GM12875 (cell line): Measurements from ENCODE around the gene MYLK4.

ENCODE experiments used
- H3K4me3 ChIP-seq: one replicate; pipeline ENCODE4 v1.5.1; 2011; ENCODE audit warnings: low read depth, low read length, control low read depth
- CTCF ChIP-seq: IDR thresholded peaks from 2 replicates; pipeline ENCODE4 v1.5.1; 2011; ENCODE audit warnings: low read depth, mild to moderate bottlenecking, control low read depth, inconsistent platforms, low read length, moderate library complexity, borderline replicate concordance; ENCODE audit not compliant: insufficient read depth

Gene MYLK4

DNA sequence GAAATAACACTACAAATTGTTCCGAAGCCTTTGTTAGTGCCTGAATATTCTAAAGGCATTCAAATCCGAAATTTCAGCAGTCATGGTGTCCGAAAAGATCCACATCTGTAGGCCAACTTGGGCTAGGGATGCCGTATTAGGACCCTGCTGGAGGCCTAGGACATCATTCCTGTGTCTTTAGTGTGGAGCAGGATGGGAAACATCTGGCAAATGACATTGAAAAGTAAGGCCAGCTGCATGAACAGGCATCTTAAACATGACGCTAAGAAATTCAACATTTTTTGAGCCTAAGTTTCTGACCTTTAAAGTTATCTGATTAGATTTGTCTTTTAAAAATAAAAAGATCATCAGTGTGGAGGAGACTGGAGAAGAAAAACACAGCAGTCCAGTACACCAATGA is 91.3 kb downstream of the MYLK4 start:
- H3K4me3 ChIP-seq = no peak overlapping the region
- TF ChIP-seq CTCF = no peak

DNA sequence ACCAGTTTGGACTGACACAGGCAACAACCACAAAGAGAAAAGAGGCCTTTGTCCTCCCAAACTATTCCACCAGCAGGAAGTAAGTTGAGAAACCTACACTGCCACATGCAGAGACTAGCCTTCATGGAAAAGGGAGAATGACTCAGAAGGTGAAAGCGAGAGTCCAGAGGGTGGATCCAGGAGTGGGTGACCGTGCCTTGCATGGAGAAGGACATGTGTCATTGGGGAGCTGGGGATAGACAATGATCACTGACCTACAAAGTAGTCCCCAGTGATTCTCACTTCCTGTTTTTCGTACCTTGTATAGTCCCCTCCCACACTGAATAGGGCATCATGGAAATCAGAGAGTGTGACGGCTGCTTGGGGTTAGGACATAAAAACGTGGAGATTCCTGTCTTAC is 91.9 kb downstream of the MYLK4 start:
- H3K4me3 ChIP-seq = no peak overlapping the region
- no peak for TF ChIP-seq CTCF

DNA sequence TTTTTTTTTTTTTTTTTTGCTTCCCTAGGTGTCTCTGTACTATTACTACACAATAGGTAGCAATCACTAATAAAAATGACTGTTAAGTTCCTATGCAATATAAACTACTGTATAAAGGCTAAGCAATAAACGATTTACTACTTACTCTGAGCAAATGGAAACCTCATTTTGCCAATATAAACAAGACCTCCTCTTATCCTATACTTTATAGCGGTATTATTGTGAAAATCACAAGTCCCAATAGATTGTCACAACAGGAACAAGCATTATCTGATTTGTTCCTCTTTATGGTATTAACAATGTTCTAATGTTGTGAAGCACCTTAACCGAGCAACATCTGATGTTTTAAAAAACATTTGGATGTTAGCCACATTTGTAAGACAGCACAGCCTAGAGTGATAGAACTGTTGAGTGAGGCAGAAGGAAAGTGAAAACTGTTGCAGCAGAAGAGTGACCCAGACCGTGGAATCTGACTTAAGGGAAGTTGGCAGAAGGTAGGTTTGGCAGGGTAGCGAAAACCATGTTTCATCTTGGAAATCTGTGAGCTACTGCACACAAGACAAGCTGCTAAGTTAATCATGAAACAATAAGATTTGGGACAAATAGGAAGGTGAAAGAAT is 94.2 kb downstream of the MYLK4 start:
- H3K4me3 ChIP-seq = no peak overlapping the region
- TF ChIP-seq CTCF = no peak

- no peak overlapping the region for H3K4me3 ChIP-seq
- no peak for TF ChIP-seq CTCF
These were observed 94.8 kb downstream of the MYLK4 start for GRCh38 chr6:2655844-2656433.

DNA sequence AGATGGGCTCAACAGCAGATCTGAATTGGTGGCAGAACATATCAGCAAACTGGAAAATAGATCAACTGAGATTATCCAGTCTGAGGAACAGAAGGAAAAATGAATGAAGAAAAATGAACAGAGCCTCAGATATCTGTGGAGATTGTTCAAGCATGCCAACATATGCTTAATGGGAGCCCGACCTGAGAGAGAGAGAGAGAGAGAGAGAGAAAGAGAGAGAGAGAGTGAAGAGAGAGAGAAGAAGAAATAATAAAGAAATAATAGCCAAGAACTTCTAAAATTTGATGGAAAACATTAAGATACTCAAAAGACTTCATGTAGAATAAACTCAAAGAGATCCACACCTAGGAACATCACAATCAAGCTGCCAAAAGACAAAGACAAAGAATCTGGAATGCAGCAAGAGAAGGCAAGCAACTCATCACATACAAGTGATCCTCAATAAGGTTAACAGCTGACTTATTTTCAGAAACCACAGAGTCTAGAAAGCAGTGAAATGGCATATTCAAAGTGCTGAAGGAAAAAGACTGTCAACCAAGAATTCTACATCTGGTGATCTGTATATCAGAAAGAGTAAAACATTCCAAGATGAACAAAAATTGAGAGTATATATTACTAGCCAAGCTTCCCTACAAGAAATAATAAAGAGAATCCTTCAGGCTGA is 97.2 kb downstream of the MYLK4 start:
- TF ChIP-seq CTCF = no peak
- no peak overlapping the region for H3K4me3 ChIP-seq

DNA sequence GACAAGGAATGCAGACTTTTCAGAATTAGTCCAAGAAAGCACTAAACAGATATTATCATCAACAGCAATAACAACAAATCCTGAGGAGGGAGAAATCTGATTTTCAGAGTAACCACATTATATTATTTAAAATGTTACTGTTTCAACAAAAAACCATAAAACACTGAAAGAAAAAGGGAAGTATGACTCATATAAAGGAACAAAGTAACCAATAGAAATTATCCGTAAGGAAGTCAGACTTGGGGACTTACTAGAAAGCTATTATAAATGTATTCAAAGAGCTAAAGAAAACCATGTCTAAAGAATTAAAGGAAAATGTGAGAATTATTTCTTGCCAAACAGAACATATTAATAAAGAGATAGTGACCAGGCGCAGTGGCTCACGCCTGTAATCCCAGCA is 98.1 kb downstream of the MYLK4 start:
- TF ChIP-seq CTCF = no peak

DNA sequence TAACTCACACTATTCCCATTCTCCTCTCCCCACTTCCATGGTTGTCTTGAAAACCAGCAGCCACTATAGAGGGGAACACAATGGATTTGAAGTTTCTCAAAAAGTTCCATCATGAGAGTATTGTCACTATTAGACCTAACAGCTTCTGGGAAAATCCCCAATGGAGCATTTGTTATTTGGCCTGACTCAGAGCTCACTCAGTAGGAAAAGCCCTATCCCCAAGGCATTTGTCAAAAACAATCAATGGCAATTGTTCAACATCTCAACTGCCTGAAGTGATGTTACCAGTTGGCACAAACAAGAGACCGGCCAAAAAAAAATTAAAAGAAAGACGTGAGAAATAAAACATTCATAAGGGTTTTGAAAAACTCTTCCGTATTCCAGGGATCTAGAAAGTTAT is 98.8 kb downstream of the MYLK4 start:
- TF ChIP-seq CTCF = no peak
- no peak overlapping the region for H3K4me3 ChIP-seq

More for the DNA sequence above, 98.1 kb downstream of the MYLK4 start:
- no peak overlapping the region for H3K4me3 ChIP-seq
